Stimulated activated CD8-positive, alpha-beta memory T cell treated with anti-CD3 and anti-CD28 coated beads, Interleukin-4, amount 100 ng/mL, for 4 hours (primary cell): ENCODE measurements around the gene SMPDL3B.
A peak's percentile ranks its signal among the peaks of the same experiment; 100 is the strongest.
"Not testable (repeated sequence)": the region's sequence is repeated elsewhere in the genome, so short reads cannot be mapped to it uniquely, and the experiment has no call there.

Experiments
- DNase-seq, 2 donors: peaks; one replicate each; pipeline ENCODE4 v3.0.0-alpha.2; 2020; ENCODE audit warnings: low read depth in 2 of 2, low spot score in 1 of 2

The SMPDL3B gene

GRCh38 chr1:27967884-27968466, 33.2 kb downstream of the SMPDL3B start:
- DNase-seq, result no peak

GRCh38 chr1:27968692-27969091, 33.9 kb downstream of the SMPDL3B start:
- no peak for DNase-seq

DNA sequence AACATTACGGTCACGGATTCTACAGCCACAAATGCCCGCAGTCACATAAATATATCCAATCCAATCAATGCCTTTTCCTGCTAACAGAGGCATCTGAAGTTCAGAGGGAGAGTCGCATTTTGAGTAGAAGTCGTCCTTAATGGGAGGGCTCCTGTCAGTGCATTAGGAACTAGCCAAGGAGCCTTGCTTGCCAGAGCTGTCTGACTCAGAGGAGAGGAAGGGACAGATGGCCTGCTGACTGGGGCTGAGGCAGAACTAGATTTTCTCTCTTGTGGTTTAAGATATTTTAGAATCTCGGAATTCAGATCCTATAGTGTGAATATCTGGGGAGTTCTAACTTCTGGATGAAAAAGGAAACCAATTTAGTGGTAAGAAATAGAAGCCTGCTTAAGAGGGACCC, 35.6 kb downstream of the SMPDL3B start:
- DNase-seq, result no peak

GRCh38 chr1:27971674-27972073, 36.9 kb downstream of the SMPDL3B start:
- DNase-seq, result no peak

- DNase-seq, result no peak
These were observed 37.3 kb downstream of the SMPDL3B start for GRCh38 chr1:27972141-27972540.

- DNase-seq, result no peak
These were observed 39.1 kb downstream of the SMPDL3B start for GRCh38 chr1:27973771-27974416.

GRCh38 chr1:27974417-27974781, 39.6 kb downstream of the SMPDL3B start:
- DNase-seq, result no peak

GRCh38 chr1:27979151-27979858, 44.5 kb downstream of the SMPDL3B start:
- DNase-seq, result no peak

- no peak for DNase-seq
These were observed 45.0 kb downstream of the SMPDL3B start for GRCh38 chr1:27979859-27980201.

GRCh38 chr1:27980216-27980845, 45.5 kb downstream of the SMPDL3B start:
- no peak for DNase-seq

DNA sequence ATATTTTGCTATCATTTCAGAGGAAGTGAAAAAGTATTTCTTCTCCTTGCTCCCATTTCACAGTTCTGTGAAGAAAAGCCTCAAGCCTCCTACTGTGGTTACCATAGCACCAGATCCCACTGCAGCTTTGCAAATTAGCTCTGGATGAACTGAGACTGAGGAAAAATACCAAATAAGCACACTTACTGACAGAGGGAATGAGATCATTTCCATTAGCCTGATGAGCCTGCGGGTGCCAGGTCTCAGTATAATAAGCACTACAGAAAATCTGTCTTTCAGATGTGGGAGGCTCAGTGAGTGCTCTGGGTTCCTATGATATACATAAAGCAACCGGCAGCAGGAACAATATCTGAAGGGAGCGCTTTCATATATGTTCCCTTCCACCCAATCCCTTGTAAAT, 46.3 kb downstream of the SMPDL3B start:
- DNase-seq, result no peak

- DNase-seq, result no peak
These were observed 56.2 kb downstream of the SMPDL3B start for GRCh38 chr1:27990920-27991537.

- peak; percentile 4 to 9 for DNase-seq
These were observed 57.5 kb downstream of the SMPDL3B start for GRCh38 chr1:27992276-27992675.

DNA sequence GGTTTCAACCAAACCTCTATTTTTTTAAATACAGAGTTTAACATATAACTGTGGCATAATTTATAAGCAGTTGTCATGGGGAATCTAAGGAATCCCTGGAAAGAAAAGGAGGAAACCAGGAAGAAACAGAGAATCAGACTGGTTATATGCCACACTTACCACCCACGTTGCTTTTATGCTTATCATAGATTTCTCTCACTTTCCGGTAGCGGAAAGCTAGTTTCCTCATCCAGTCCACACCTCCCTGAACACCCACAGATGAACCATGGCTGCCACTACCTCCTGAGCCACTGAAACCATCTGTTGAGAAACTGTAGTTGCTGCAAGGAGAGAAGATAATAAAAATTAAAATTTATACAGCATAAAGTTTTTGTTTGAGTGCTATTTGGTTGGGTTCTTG, 58.4 kb downstream of the SMPDL3B start:
- DNase-seq, result no peak

DNA sequence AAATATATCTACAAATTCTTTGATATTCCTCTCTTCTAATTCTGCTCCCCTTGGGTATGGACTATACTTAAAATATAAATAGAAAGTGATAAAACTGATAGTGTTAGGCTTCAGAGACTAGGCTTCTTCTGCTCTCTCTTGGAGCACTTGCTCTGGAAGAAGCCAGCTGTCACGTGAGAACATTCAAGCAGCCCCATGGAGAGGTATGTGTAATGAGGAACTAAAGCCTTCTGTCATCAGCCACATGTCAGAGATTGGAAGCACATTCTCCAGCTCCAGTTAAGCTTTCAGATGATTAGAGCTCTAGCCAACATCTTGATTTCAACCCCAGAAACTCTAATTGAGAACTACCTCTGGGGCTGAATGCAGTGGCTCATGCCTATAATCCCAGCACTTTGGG, 59.3 kb downstream of the SMPDL3B start:
- DNase-seq, result no peak

DNA sequence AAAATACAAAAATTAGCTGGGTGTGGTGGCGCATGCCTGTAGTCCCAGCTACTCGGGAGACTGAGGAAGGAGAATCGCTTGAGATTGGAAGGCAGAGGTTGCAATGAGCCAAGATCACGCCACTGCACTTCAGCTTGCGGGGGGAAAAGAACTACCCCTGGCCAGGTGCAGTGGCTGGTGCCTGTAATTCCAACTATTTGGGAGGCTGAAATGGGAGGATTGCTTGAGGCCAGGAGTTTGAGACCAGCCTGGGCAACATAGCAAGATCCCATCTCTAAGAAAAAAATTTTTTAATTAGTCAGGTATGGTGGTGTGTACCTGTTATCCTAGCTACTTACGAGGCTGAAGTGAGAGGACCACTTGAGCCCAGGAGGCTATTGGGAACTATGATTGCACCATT, 59.7 kb downstream of the SMPDL3B start:
- not testable (repeated sequence) for DNase-seq

DNA sequence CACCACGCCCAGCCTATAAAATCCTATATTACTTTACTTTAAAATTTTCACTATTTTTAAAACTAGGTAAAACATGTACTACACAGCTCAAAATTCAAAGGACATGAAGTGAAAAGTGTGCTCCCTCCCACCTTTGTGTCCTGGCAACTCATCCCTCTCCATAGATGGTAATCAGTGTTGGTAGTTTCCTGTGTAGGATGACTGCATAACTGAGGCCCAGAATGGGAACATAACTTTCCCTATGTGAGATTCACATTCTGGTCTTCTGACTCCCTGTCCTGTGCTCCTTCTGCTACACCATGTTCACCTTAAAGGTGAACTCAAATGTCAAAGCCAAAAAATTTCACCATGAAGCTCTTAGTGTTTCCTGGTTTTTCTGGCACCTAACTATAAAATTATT, 64.3 kb downstream of the SMPDL3B start:
- no peak for DNase-seq

DNA sequence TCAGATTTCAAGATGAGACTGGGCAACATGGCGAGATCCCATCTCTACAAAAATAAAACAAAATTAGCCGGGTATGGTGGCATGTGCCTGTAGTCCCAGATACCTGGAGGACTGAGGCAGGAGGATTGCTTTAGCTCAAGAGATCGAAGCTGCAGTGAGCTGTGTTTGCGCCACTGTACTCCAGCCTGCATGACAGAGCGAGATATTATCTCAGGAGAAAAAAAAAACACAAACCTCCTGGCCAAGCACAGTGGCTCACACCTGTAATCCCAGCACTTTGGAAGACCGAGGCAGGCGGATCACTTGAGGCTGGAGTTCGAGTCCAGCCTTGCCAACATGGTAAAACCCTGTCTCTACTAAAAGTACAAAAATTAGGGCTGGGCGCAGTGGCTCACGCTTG, 67.8 kb downstream of the SMPDL3B start:
- DNase-seq, result no peak

DNA sequence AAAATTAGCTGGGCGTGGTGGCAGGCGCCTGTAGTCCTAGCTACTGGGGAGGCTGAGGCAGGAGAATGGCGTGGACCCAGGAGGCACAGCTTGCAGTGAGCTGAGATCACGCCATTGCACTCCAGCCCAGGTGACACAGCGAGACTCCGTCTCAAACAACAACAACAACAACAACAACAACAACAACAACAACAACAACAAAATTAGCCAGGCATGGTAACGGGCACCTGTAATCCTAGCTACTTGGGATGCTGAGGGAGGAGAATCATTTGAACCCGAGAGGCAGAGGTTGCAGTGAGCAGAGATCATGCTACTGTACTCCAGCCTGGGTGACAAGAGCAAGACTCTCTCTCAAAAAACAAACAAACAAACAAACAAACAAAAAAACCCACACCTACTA, 68.3 kb downstream of the SMPDL3B start:
- not testable (repeated sequence) for DNase-seq
